Ammon's horn (tissue), 1 donor: ENCODE measurements around the gene RMND1.
"Not testable (repeated sequence)": the region's sequence is repeated elsewhere in the genome, so short reads cannot be mapped to it uniquely, and the experiment has no call there.

ENCODE experiments used
- DNase-seq: peaks from one replicate; pipeline ENCODE4 v3.0.0-alpha.2; 2016; ENCODE audit warnings: low spot score

The RMND1 gene

GRCh38 chr6:151452750-151453427, 963 bp upstream of the RMND1 start:
- DNase-seq = peak; percentile 22

- no peak for DNase-seq
These were observed 443 bp downstream of the RMND1 start for GRCh38 chr6:151451417-151451949.

- not testable (repeated sequence) for DNase-seq
These were observed 998 bp downstream of the RMND1 start for GRCh38 chr6:151450928-151451327.

GRCh38 chr6:151448623-151449022, 3.3 kb downstream of the RMND1 start:
- no peak for DNase-seq

- no peak for DNase-seq
These were observed 4.7 kb downstream of the RMND1 start for GRCh38 chr6:151447237-151447636.

GRCh38 chr6:151445482-151445881, 6.4 kb downstream of the RMND1 start:
- DNase-seq = no peak

GRCh38 chr6:151443911-151444621, 7.9 kb downstream of the RMND1 start:
- no peak for DNase-seq

- DNase-seq = no peak
These were observed 8.5 kb downstream of the RMND1 start for GRCh38 chr6:151443454-151443853.

GRCh38 chr6:151442371-151442770, 9.6 kb downstream of the RMND1 start:
- no peak for DNase-seq

GRCh38 chr6:151441390-151442166, 10.3 kb downstream of the RMND1 start:
- DNase-seq = no peak

GRCh38 chr6:151440930-151441329, 11.0 kb downstream of the RMND1 start:
- peak; percentile 25 for DNase-seq

GRCh38 chr6:151440498-151440897, 11.4 kb downstream of the RMND1 start:
- DNase-seq = no peak

GRCh38 chr6:151437401-151437800, 14.5 kb downstream of the RMND1 start:
- DNase-seq = no peak

GRCh38 chr6:151436802-151437201, 15.1 kb downstream of the RMND1 start:
- no peak for DNase-seq

- DNase-seq = no peak
These were observed 15.6 kb downstream of the RMND1 start for GRCh38 chr6:151436300-151436699.

GRCh38 chr6:151434369-151434768, 17.6 kb downstream of the RMND1 start:
- no peak for DNase-seq

GRCh38 chr6:151432651-151433050, 19.3 kb downstream of the RMND1 start:
- no peak for DNase-seq

GRCh38 chr6:151431337-151431736, 20.6 kb downstream of the RMND1 start:
- no peak for DNase-seq

GRCh38 chr6:151430886-151431285, 21.0 kb downstream of the RMND1 start:
- no peak for DNase-seq

- DNase-seq = no peak
These were observed 23.7 kb downstream of the RMND1 start for GRCh38 chr6:151428093-151428735.

GRCh38 chr6:151425561-151425960, 26.4 kb downstream of the RMND1 start:
- no peak for DNase-seq

- no peak for DNase-seq
These were observed 28.9 kb downstream of the RMND1 start for GRCh38 chr6:151422981-151423380.
